RWPE2 (cell line): ENCODE results near the gene CCDC194.

Experiments used
- ATAC-seq: fragments of 200-7000 bp; cut with Tn5 transposase; 3 replicates; pipeline ENCODE4 v1.9.1; 2021; ENCODE audit warnings: low read depth
- DNase-seq: peaks from one replicate; pipeline ENCODE4 v3.0.0-alpha.2; 2020; ENCODE audit warnings: low spot score
- H3K27ac ChIP-seq: fragments of 450-650 bp; 2 replicates; pipeline ENCODE4 v1.5.1; 2017; ENCODE audit warnings: mild to moderate bottlenecking; ENCODE audit not compliant: poor library complexity, severe bottlenecking
- H3K27me3 ChIP-seq: fragments of 250-450 bp; sonication (Bioruptor Pico); 2 replicates; pipeline ENCODE4 v1.5.1; 2021; ENCODE audit warnings: mild to moderate bottlenecking, moderate library complexity; ENCODE audit not compliant: insufficient read depth, poor library complexity, severe bottlenecking
- H3K36me3 ChIP-seq: fragments of 250-450 bp; sonication (Bioruptor Pico); 2 replicates; pipeline ENCODE4 v1.5.1; 2020; ENCODE audit warnings: low read depth, mild to moderate bottlenecking, moderate library complexity
- H3K4me1 ChIP-seq: fragments of 250-450 bp; sonication (Bioruptor Pico); 2 replicates; pipeline ENCODE4 v1.5.1; 2021; ENCODE audit warnings: mild to moderate bottlenecking, moderate library complexity; ENCODE audit not compliant: insufficient read depth, poor library complexity, severe bottlenecking
- H3K4me3 ChIP-seq: fragments of 250-450 bp; sonication (Bioruptor Pico); 2 replicates; pipeline ENCODE4 v1.5.1; 2021; ENCODE audit warnings: mild to moderate bottlenecking, moderate library complexity; ENCODE audit not compliant: severe bottlenecking
- H3K9me3 ChIP-seq: fragments of 250-450 bp; sonication (Bioruptor Pico); 2 replicates; pipeline ENCODE4 v1.5.1; 2021; ENCODE audit warnings: mild to moderate bottlenecking, moderate library complexity; ENCODE audit not compliant: severe bottlenecking
- TF ChIP-seq, protein P1 (sequence below): fragments of 450-650 bp; IDR thresholded peaks from one replicate; pipeline ENCODE4 v1.5.1; 2017; ENCODE audit warnings: mild to moderate bottlenecking, moderate library complexity; ENCODE audit not compliant: poor library complexity, severe bottlenecking

CCDC194 gene

DNA sequence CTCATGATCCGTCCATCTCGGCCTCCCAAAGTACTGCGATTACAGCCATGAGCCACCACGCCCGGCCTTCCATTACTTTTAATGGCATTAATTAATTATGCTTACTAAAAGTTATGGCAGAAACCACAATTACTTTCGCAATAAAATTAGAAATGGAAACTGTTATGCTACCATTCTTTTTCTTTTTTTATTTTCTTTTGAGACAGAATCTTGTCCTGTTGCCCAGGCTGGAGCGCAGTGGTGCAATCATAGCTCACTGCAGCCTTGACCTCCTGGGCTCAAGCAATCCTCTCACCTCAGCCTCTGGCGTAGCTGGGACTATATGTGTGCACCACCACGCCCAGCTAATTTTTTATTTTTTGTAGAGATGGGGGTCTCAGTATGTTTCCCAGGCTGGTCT is 16.0 kb upstream of the CCDC194 start:
- no peaks in the 10 kb centered on the region for H3K9me3 ChIP-seq
- no peak overlapping the region for H3K27ac ChIP-seq
- H3K4me1 ChIP-seq: no peaks in the 10 kb centered on the region
- TF ChIP-seq, protein P1, sequence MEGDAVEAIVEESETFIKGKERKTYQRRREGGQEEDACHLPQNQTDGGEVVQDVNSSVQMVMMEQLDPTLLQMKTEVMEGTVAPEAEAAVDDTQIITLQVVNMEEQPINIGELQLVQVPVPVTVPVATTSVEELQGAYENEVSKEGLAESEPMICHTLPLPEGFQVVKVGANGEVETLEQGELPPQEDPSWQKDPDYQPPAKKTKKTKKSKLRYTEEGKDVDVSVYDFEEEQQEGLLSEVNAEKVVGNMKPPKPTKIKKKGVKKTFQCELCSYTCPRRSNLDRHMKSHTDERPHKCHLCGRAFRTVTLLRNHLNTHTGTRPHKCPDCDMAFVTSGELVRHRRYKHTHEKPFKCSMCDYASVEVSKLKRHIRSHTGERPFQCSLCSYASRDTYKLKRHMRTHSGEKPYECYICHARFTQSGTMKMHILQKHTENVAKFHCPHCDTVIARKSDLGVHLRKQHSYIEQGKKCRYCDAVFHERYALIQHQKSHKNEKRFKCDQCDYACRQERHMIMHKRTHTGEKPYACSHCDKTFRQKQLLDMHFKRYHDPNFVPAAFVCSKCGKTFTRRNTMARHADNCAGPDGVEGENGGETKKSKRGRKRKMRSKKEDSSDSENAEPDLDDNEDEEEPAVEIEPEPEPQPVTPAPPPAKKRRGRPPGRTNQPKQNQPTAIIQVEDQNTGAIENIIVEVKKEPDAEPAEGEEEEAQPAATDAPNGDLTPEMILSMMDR: no peak
- H3K4me3 ChIP-seq: no peak overlapping the region
- H3K36me3 ChIP-seq: no peaks in the 10 kb centered on the region
- no peak for ATAC-seq
- no peak for DNase-seq
- no peaks in the 10 kb centered on the region for H3K27me3 ChIP-seq

DNA sequence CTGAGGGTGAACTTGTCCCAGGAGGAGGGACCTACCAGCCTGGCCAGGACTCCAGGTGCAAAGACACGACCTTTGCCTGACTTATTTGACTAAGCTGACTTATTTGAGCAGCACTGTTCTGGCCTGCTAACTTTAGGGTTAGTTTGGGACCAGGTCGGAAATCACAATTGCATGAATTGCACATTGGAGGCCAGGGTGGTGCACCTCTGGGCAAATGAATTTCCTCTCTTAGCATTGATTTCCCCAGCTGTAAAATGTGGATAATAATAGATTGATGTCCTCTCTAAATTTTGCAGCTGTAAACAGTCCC is 12.8 kb upstream of the CCDC194 start:
- DNase-seq (no peak), ATAC-seq (no peak)
- Histone ChIP-seq H3K27ac (no peak overlapping the region), H3K36me3 (no peaks in the 10 kb centered on the region), H3K9me3 (no peaks in the 10 kb centered on the region), H3K4me1 (no peaks in the 10 kb centered on the region), H3K27me3 (no peaks in the 10 kb centered on the region), H3K4me3 (no peak overlapping the region)
- TF ChIP-seq, protein P1: no peak

DNA sequence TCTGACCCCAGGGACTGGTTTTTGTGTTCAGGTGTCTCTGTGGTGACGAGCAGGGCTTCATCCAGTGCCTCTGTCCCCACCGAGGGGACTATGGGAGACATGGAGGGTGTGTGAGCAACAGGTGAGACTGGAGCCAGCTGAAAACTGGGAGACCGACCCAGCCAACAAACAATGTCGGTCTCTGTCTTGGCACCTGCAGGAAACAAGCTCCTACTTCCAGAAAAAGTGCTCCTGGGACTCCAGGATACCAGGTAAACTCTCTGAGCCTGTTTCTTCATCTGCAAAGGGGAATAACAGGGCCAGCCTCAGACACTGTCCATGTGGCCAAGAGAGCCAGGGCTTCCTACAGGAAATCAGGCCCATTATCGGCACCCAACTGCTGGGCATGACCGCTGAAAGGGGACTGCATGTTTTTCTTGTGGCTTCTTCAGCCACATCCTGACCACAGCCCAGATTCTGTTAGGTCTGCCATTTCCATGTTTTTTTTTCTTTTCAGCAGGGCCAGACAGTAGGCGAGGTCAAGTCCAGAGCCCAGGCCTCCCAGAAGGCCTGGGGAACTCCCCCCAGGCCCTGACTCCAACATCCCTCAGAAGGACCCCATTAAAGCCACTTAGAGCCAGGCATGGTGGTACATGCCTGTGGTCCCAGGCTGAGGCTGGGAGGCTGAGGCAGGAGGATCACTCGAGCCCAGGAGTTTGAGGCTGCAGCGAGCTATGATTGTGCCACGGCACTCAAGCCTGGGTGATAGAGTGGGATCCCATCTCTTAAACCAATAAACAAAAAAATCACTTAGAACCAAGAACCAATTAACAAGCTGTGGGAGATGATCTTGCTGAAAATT is 12.3 kb upstream of the CCDC194 start:
- peak overlapping the region; percentile 30 for H3K27ac ChIP-seq

DNA sequence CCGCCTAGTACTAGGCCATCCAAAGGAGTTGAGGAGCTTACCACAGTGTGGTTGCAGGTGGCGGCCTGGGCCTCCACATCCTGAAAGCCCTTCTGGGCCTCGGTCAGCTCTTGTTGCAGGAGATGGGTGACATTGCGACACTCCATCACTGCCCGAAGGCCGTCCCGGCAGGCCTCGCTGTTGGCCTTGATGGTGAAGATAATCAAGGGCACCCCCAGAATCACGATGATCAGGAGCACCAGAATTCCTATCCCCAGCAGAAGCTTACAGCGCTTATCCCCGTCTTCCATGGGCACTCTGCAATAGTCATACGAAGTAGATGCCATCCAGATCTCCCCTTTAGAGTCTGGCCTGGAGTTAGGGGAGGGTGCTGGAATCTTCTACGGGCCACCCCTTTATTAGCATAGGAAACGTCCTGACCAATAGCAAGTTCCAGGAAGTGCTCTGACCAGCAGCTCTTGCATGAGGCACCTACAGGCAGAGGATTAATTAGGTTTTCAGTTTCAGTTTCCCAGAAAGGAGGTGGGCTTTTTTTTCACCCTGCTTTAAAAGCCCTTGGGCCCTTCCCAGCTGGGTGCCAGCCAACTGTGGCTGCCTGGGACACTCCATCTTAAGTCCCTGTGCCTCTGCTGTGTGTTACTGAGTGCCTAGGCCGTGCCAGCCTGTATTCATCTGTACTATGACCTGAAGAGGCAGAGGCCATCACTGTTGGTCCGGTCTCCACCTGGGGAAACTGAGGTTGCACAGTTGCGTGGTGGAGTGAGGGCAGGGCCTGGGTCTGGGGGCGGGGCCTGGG is 11.5 kb upstream of the CCDC194 start, which contains the start of gene BST2:
TSS of gene BST2 (minus strand) at position 381 of the 796 bp plus-strand sequence. CDS start at position 326, 55 bp downstream.
- H3K9me3 ChIP-seq: no peaks in the 10 kb centered on the region
- TF ChIP-seq, protein P1: no peak
- H3K4me3 ChIP-seq: peak within 1 kb of the TSS; percentile 29
- ATAC-seq: peak; percentile 87
- no peak for DNase-seq
- H3K27me3 ChIP-seq: no peaks in the 10 kb centered on the region
- peak within 1 kb of the TSS; percentile 30 for H3K27ac ChIP-seq
- H3K36me3 ChIP-seq: no peaks in the 10 kb centered on the region
- H3K4me1 ChIP-seq: no peaks in the 10 kb centered on the region

More for the DNA sequence above, 12.3 kb upstream of the CCDC194 start:
- Histone ChIP-seq H3K27me3 (no peaks in the 10 kb centered on the region), H3K4me3 (peak overlapping the region; percentile 29), H3K4me1 (no peaks in the 10 kb centered on the region), H3K36me3 (no peaks in the 10 kb centered on the region), H3K9me3 (no peaks in the 10 kb centered on the region)
- no peak for ATAC-seq
- no peak for DNase-seq
- TF ChIP-seq, protein P1: no peak
